WTC11 (cell line): ENCODE measurements around the gene SYNC. TPM values are rescaled to one million over a fixed set of nuclear protein-coding genes. Genes with fewer than 3 reads are reported as not detected.

Experiments
- ATAC-seq: fragments of 200-7000 bp; cut with Tn5 transposase; 2 replicates; pipeline ENCODE4 v1.10.0; 2021; ENCODE audit warnings: mild to moderate bottlenecking, moderate library complexity
- CTCF ChIA-PET: fragments of 300-600 bp; sonication (Branson Sonifier 250); formaldehyde crosslinking; loops from one replicate; lab custom pipeline; 2021; ENCODE audit warnings: antibody characterized with exemption; lab: Charles Lee
- POLR2A ChIA-PET: fragments of 350-600 bp; sonication (Branson Sonifier 250); formaldehyde crosslinking; loops from one replicate; lab custom pipeline; 2021; ENCODE audit warnings: antibody characterized with exemption; lab: Charles Lee
- DNase-seq: peaks from one replicate; pipeline ENCODE4 v3.0.0; 2021; ENCODE audit warnings: low spot score
- H3K27ac Mint-ChIP-seq: 2 replicates; pipeline ENCODE4 v1.8.0; 2021; ENCODE audit warnings: mixed read lengths
- H3K27me3 Mint-ChIP-seq: 2 replicates; pipeline ENCODE4 v1.8.0; 2021; ENCODE audit warnings: low read depth, mild to moderate bottlenecking, moderate library complexity, mixed read lengths
- H3K36me3 Mint-ChIP-seq: 2 replicates; pipeline ENCODE4 v1.8.0; 2021; ENCODE audit warnings: mixed read lengths
- H3K4me1 Mint-ChIP-seq: 2 replicates; pipeline ENCODE4 v1.8.0; 2022; ENCODE audit warnings: mixed read lengths
- H3K4me3 Mint-ChIP-seq: 2 replicates; pipeline ENCODE4 v1.8.0; 2021; ENCODE audit warnings: mild to moderate bottlenecking, moderate library complexity, mixed read lengths
- H3K9me3 Mint-ChIP-seq: 2 replicates; pipeline ENCODE4 v1.8.0; 2021; ENCODE audit warnings: mixed read lengths
- ETV6 ChIP-seq: sonication (generic); formaldehyde crosslinking; IDR thresholded peaks from 2 replicates; pipeline ENCODE4 v1.8.1; 2022; ENCODE audit warnings: mild to moderate bottlenecking, missing genetic modification reagents
- FOXK1 ChIP-seq: sonication (generic); formaldehyde crosslinking; IDR thresholded peaks from 2 replicates; pipeline ENCODE4 v1.8.0; 2022; ENCODE audit warnings: mild to moderate bottlenecking, moderate library complexity, missing genetic modification reagents
- KAT7 ChIP-seq: sonication (generic); formaldehyde crosslinking; IDR thresholded peaks from 2 replicates; pipeline ENCODE4 v1.8.1; 2023; ENCODE audit warnings: missing genetic modification reagents, mild to moderate bottlenecking, borderline replicate concordance
- MYBL2 ChIP-seq: sonication (generic); formaldehyde crosslinking; IDR thresholded peaks from 2 replicates; pipeline ENCODE4 v1.8.1; 2023; ENCODE audit warnings: mild to moderate bottlenecking, moderate library complexity, missing genetic modification reagents
- RORB ChIP-seq: fragments of 250-450 bp; sonication (Bioruptor Pico); IDR thresholded peaks from 2 replicates; pipeline ENCODE4 v1.9.0; 2021; ENCODE audit warnings: mild to moderate bottlenecking
- ZNF263 ChIP-seq: sonication (generic); formaldehyde crosslinking; IDR thresholded peaks from 2 replicates; pipeline ENCODE4 v1.8.1; 2022; ENCODE audit warnings: low read depth, mild to moderate bottlenecking, moderate library complexity, missing genetic modification reagents
- ZNF396 ChIP-seq: fragments of 250-450 bp; sonication (Bioruptor Pico); IDR thresholded peaks from 2 replicates; pipeline ENCODE4 v1.8.0; 2021; ENCODE audit warnings: mild to moderate bottlenecking, moderate library complexity, borderline replicate concordance
- total RNA-seq: library from RNA; stranded (reverse); gene quantifications from 3 replicates; pipeline ENCODE4 v1.2.3, GENCODE V29; 2021
- TF ChIP-seq, protein P1 (sequence below): sonication (generic); formaldehyde crosslinking; IDR thresholded peaks from 2 replicates; pipeline ENCODE4 v1.8.0; 2022; ENCODE audit warnings: mild to moderate bottlenecking, missing genetic modification reagents
- TF ChIP-seq, protein P2 (sequence below): sonication (generic); formaldehyde crosslinking; IDR thresholded peaks from 2 replicates; pipeline ENCODE4 v1.8.1; 2022; ENCODE audit warnings: low read depth, mild to moderate bottlenecking, moderate library complexity, missing genetic modification reagents, borderline replicate concordance
- TF ChIP-seq, protein P3 (sequence below): fragments of 200-600 bp; IDR thresholded peaks from 2 replicates; pipeline ENCODE4 v1.8.0; 2022; ENCODE audit warnings: antibody characterized with exemption
- TF ChIP-seq, protein P4 (sequence below): sonication (generic); formaldehyde crosslinking; IDR thresholded peaks from 2 replicates; pipeline ENCODE4 v1.8.1; 2023; ENCODE audit warnings: mild to moderate bottlenecking, moderate library complexity, missing genetic modification reagents
- TF ChIP-seq, protein P5 (sequence below): sonication (generic); formaldehyde crosslinking; IDR thresholded peaks from 2 replicates; pipeline ENCODE4 v1.8.1; 2023; ENCODE audit warnings: mild to moderate bottlenecking, missing genetic modification reagents, borderline replicate concordance
- TF ChIP-seq, protein P6 (sequence below): sonication (generic); formaldehyde crosslinking; conservative IDR thresholded peaks from 2 replicates; pipeline ENCODE4 v1.8.1; 2023; ENCODE audit warnings: mild to moderate bottlenecking, low read depth, missing genetic modification reagents, moderate library complexity
- TF ChIP-seq, protein P7 (sequence below): fragments of 250-450 bp; sonication (Bioruptor Pico); IDR thresholded peaks from 2 replicates; pipeline ENCODE4 v1.9.0; 2021; ENCODE audit warnings: mild to moderate bottlenecking

SYNC gene
- total RNA-seq, 1 experiment from 2014 or later: 0.09 TPM

DNA sequence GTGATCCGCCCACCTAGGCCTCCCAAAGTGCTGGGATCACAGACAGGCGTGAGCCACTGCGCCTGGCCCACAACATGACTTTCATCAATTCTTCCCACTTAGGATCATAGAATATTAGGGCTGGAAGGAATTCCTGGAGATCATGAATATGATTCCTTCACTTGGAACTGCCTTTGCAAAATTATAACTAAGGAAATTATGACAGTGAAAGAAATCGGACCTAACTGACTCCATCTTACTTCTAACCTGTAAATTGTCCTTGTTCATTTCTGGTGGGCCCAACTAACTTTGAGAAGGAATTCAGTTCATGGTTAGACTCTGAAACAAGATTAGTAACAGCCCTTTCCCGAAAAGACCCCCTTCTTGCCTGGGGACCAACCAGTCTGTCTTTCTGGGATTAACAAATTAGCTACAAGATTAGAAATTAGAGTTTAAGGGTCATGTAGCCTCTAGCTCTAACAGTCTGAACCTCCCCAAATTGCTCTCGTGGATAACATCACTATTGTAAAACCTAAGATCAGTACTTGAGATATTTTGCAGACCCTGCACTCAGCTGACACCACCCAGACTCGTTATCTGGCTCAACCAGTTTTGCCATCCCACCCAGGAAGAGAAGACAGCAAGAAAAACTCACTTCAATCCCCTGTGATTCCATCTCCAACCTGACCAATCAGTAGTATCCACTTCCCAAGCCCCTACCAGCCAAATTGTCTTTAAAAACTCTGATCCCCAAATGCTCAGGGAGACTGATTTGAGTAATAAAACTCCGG lies 66.9 kb downstream of the SYNC start:
- no peak for ATAC-seq
- no peak overlapping the region for H3K4me3 Mint-ChIP-seq
- peaks cover 8% of the 10 kb centered on the region; the same call in 1 of the 2 replicates for H3K36me3 Mint-ChIP-seq
- POLR2A ChIA-PET: no interaction called here
- H3K27ac Mint-ChIP-seq: peak overlapping the region; percentile 52
- DNase-seq: no peak
- CTCF ChIA-PET: interaction anchor here (1.1 kb wide), 1 partner anchor 115 kb away, joined by 3 read pairs; no protein-coding TSS in a partner anchor
- TF ChIP-seq, protein P1, sequence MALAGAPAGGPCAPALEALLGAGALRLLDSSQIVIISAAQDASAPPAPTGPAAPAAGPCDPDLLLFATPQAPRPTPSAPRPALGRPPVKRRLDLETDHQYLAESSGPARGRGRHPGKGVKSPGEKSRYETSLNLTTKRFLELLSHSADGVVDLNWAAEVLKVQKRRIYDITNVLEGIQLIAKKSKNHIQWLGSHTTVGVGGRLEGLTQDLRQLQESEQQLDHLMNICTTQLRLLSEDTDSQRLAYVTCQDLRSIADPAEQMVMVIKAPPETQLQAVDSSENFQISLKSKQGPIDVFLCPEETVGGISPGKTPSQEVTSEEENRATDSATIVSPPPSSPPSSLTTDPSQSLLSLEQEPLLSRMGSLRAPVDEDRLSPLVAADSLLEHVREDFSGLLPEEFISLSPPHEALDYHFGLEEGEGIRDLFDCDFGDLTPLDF: no peak
- TF ChIP-seq, protein P2, sequence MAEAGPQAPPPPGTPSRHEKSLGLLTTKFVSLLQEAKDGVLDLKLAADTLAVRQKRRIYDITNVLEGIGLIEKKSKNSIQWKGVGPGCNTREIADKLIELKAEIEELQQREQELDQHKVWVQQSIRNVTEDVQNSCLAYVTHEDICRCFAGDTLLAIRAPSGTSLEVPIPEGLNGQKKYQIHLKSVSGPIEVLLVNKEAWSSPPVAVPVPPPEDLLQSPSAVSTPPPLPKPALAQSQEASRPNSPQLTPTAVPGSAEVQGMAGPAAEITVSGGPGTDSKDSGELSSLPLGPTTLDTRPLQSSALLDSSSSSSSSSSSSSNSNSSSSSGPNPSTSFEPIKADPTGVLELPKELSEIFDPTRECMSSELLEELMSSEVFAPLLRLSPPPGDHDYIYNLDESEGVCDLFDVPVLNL (CRISPR knock-in tag): no peak
- TF ChIP-seq, protein P3, sequence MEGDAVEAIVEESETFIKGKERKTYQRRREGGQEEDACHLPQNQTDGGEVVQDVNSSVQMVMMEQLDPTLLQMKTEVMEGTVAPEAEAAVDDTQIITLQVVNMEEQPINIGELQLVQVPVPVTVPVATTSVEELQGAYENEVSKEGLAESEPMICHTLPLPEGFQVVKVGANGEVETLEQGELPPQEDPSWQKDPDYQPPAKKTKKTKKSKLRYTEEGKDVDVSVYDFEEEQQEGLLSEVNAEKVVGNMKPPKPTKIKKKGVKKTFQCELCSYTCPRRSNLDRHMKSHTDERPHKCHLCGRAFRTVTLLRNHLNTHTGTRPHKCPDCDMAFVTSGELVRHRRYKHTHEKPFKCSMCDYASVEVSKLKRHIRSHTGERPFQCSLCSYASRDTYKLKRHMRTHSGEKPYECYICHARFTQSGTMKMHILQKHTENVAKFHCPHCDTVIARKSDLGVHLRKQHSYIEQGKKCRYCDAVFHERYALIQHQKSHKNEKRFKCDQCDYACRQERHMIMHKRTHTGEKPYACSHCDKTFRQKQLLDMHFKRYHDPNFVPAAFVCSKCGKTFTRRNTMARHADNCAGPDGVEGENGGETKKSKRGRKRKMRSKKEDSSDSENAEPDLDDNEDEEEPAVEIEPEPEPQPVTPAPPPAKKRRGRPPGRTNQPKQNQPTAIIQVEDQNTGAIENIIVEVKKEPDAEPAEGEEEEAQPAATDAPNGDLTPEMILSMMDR: no peak
- TF ChIP-seq KAT7 (no peak), RORB (CRISPR knock-in tag) (no peak), ETV6 (no peak)
- TF ChIP-seq, protein P4, sequence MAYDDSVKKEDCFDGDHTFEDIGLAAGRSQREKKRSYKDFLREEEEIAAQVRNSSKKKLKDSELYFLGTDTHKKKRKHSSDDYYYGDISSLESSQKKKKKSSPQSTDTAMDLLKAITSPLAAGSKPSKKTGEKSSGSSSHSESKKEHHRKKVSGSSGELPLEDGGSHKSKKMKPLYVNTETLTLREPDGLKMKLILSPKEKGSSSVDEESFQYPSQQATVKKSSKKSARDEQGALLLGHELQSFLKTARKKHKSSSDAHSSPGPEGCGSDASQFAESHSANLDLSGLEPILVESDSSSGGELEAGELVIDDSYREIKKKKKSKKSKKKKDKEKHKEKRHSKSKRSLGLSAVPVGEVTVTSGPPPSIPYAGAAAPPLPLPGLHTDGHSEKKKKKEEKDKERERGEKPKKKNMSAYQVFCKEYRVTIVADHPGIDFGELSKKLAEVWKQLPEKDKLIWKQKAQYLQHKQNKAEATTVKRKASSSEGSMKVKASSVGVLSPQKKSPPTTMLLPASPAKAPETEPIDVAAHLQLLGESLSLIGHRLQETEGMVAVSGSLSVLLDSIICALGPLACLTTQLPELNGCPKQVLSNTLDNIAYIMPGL (CRISPR knock-in tag): no peak
- TF ChIP-seq, protein P5, sequence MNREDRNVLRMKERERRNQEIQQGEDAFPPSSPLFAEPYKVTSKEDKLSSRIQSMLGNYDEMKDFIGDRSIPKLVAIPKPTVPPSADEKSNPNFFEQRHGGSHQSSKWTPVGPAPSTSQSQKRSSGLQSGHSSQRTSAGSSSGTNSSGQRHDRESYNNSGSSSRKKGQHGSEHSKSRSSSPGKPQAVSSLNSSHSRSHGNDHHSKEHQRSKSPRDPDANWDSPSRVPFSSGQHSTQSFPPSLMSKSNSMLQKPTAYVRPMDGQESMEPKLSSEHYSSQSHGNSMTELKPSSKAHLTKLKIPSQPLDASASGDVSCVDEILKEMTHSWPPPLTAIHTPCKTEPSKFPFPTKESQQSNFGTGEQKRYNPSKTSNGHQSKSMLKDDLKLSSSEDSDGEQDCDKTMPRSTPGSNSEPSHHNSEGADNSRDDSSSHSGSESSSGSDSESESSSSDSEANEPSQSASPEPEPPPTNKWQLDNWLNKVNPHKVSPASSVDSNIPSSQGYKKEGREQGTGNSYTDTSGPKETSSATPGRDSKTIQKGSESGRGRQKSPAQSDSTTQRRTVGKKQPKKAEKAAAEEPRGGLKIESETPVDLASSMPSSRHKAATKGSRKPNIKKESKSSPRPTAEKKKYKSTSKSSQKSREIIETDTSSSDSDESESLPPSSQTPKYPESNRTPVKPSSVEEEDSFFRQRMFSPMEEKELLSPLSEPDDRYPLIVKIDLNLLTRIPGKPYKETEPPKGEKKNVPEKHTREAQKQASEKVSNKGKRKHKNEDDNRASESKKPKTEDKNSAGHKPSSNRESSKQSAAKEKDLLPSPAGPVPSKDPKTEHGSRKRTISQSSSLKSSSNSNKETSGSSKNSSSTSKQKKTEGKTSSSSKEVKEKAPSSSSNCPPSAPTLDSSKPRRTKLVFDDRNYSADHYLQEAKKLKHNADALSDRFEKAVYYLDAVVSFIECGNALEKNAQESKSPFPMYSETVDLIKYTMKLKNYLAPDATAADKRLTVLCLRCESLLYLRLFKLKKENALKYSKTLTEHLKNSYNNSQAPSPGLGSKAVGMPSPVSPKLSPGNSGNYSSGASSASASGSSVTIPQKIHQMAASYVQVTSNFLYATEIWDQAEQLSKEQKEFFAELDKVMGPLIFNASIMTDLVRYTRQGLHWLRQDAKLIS: no peak
- TF ChIP-seq, all 79 proteins: peak for 0
- H3K27me3 Mint-ChIP-seq: no peaks in the 10 kb centered on the region
- no peaks in the 10 kb centered on the region for H3K9me3 Mint-ChIP-seq
- H3K4me1 Mint-ChIP-seq: peaks cover 53% of the 10 kb centered on the region

DNA sequence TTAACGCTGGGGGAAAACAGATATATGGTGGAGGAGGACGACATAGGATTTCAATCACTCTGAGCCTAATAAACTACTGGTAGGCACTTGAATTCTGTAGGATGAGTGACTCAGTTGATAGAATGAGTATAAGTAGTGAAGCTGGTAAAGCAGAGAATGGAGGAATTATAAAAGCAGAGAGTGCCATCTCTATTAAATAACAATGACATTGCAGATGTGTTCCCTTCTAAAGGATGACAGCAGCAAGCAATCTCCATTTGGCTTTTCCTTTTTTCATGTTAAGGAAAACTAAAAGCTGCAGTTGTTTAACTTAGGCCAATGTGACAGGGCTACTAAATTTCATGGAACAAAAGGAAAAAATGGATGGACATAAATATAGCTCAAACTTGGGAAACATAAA lies 69.7 kb downstream of the SYNC start:
- Mint-ChIP-seq H3K27me3 (no peaks in the 10 kb centered on the region), H3K4me1 (peaks cover 52% of the 10 kb centered on the region), H3K27ac (peak overlapping the region; percentile 74), H3K4me3 (peak overlapping the region; percentile 28), H3K36me3 (peaks cover 12% of the 10 kb centered on the region; the same call in 1 of the 2 replicates), H3K9me3 (no peaks in the 10 kb centered on the region)
- no peak for ATAC-seq
- POLR2A ChIA-PET: interaction anchor here (1.2 kb wide), 1 partner anchor 18 kb away, joined by 4 read pairs; the partner anchor contains the start of genes RBBP4 and ZBTB8OS
- CTCF ChIA-PET: no interaction called here
- no peak for DNase-seq
- TF ChIP-seq ZNF396 (CRISPR knock-in tag) (no peak), FOXK1 (CRISPR knock-in tag) (no peak), ZNF263 (no peak), MYBL2 (no peak)
- TF ChIP-seq, protein P6, sequence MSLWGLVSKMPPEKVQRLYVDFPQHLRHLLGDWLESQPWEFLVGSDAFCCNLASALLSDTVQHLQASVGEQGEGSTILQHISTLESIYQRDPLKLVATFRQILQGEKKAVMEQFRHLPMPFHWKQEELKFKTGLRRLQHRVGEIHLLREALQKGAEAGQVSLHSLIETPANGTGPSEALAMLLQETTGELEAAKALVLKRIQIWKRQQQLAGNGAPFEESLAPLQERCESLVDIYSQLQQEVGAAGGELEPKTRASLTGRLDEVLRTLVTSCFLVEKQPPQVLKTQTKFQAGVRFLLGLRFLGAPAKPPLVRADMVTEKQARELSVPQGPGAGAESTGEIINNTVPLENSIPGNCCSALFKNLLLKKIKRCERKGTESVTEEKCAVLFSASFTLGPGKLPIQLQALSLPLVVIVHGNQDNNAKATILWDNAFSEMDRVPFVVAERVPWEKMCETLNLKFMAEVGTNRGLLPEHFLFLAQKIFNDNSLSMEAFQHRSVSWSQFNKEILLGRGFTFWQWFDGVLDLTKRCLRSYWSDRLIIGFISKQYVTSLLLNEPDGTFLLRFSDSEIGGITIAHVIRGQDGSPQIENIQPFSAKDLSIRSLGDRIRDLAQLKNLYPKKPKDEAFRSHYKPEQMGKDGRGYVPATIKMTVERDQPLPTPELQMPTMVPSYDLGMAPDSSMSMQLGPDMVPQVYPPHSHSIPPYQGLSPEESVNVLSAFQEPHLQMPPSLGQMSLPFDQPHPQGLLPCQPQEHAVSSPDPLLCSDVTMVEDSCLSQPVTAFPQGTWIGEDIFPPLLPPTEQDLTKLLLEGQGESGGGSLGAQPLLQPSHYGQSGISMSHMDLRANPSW (CRISPR knock-in tag): no peak
- TF ChIP-seq, protein P7, sequence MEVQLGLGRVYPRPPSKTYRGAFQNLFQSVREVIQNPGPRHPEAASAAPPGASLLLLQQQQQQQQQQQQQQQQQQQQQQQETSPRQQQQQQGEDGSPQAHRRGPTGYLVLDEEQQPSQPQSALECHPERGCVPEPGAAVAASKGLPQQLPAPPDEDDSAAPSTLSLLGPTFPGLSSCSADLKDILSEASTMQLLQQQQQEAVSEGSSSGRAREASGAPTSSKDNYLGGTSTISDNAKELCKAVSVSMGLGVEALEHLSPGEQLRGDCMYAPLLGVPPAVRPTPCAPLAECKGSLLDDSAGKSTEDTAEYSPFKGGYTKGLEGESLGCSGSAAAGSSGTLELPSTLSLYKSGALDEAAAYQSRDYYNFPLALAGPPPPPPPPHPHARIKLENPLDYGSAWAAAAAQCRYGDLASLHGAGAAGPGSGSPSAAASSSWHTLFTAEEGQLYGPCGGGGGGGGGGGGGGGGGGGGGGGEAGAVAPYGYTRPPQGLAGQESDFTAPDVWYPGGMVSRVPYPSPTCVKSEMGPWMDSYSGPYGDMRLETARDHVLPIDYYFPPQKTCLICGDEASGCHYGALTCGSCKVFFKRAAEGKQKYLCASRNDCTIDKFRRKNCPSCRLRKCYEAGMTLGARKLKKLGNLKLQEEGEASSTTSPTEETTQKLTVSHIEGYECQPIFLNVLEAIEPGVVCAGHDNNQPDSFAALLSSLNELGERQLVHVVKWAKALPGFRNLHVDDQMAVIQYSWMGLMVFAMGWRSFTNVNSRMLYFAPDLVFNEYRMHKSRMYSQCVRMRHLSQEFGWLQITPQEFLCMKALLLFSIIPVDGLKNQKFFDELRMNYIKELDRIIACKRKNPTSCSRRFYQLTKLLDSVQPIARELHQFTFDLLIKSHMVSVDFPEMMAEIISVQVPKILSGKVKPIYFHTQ (CRISPR knock-in tag): no peak
- TF ChIP-seq, protein P3: no peak
